ENCODE data around the gene ACTRT2.

DNA sequence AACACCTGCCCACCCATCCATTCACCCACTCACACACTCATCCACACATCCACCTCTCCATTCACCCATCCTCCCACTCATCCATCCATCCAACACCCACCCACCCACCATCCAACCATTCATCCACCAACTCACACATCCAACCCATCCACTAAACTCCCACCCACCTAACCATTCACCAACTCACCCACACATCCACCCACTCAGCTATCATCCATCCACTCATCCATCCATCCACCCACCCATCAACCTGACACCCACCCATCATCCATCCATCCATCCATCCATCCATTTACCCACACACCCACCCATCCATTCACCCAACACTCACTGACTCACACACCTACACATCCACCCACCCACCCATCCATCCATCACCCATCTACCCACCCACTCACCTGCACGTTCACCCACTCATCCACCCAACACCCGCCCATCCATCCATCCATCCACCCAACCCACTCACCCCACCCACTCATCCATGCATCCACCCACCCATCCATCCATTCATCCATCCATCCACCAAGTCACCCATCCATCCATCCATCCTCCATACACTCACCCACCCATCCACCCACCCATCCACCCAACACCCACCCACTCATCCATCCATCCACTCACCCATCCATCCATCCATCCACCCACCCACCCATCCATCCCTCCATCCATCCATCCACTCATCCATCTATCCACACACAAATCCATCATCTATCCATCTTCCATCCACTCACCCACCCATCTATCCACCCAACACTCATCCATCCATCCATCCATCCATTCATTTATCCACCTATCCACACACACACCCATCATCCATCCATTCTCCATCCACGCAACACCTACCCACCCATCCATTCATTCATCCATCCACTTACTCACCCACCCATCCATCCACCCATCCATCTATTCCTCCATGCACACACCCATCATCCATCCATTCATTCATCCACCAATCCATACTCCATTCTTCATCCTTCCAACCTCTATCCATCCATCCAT is 30.3 kb downstream of the ACTRT2 start:
- TF ChIP-seq POLR2A (IDR thresholded peaks at IDR 0.05) = no peak
- TF ChIP-seq, protein P1, sequence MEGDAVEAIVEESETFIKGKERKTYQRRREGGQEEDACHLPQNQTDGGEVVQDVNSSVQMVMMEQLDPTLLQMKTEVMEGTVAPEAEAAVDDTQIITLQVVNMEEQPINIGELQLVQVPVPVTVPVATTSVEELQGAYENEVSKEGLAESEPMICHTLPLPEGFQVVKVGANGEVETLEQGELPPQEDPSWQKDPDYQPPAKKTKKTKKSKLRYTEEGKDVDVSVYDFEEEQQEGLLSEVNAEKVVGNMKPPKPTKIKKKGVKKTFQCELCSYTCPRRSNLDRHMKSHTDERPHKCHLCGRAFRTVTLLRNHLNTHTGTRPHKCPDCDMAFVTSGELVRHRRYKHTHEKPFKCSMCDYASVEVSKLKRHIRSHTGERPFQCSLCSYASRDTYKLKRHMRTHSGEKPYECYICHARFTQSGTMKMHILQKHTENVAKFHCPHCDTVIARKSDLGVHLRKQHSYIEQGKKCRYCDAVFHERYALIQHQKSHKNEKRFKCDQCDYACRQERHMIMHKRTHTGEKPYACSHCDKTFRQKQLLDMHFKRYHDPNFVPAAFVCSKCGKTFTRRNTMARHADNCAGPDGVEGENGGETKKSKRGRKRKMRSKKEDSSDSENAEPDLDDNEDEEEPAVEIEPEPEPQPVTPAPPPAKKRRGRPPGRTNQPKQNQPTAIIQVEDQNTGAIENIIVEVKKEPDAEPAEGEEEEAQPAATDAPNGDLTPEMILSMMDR (IDR thresholded peaks at IDR 0.05) = no peak
